ENCODE results near the gene SELENOO.

- TF ChIP-seq MAFK (conservative IDR thresholded peaks at IDR 0.05 in 1 of 2, IDR thresholded peaks at IDR 0.05 in 1 of 2; ENCODE audit: low read length in 2 of 2) (no peak), CTCF (CRISPR knock-in tag; IDR thresholded peaks at IDR 0.05) (no peak), NR1H2 (CRISPR knock-in tag; IDR thresholded peaks at IDR 0.05; ENCODE audit: borderline replicate concordance, low read depth) (no peak), ZNF329 (CRISPR knock-in tag; IDR thresholded peaks at IDR 0.05; ENCODE audit: low read depth) (no peak), ZNF138 (CRISPR knock-in tag; IDR thresholded peaks at IDR 0.05; ENCODE audit: low read depth) (no peak), CEBPB (IDR thresholded peaks at IDR 0.05; ENCODE audit: borderline replicate concordance, low read depth, low read length) (no peak), AGO1 (IDR thresholded peaks at IDR 0.05; ENCODE audit: low read depth, low read length, poor library complexity, severe bottlenecking) (no peak), POLR2A (IDR thresholded peaks at IDR 0.05; ENCODE audit: insufficient read depth in 1 of 2, low read depth in 2 of 2, low read length in 2 of 2) (no peak)
Measured at GRCh38 chr22:50226875-50227165, 26.0 kb downstream of the SELENOO start.

Measured in HepG2 (cell line).